Left lung (tissue), 10 donors: ENCODE results near the gene RGS8. TPM values are rescaled to one million over a fixed set of nuclear protein-coding genes. Genes with fewer than 3 reads are reported as not detected.

Experiments
- ATAC-seq: fragments of 200-7000 bp; cut with Tn5 transposase; one replicate; pipeline ENCODE4 v1.9.1; 2020; ENCODE audit warnings: moderate library complexity
- DNase-seq, 4 donors: peaks; one replicate each; pipeline ENCODE4 v3.0.0-alpha.2; 2013 to 2020
- H3K27ac ChIP-seq, 2 donors: fragments of 200-600 bp; sonication (generic) in 1 of 2; one replicate each; pipeline versions ENCODE4 v1.5.0 to v1.8.0; 2020 to 2021
- H3K27me3 ChIP-seq, 2 donors: fragments of 200-600 bp; sonication (generic) in 1 of 2; one replicate each; pipeline versions ENCODE4 v1.5.0 to v1.8.0; 2020 to 2021
- H3K36me3 ChIP-seq, 2 donors: fragments of 200-600 bp; sonication (generic) in 1 of 2; one replicate each; pipeline versions ENCODE4 v1.5.0 to v1.8.0; 2020 to 2021
- H3K4me1 ChIP-seq, 2 donors: fragments of 200-600 bp; one replicate each; pipeline ENCODE4 v1.8.0; 2021
- H3K4me3 ChIP-seq, 2 donors: fragments of 200-600 bp; sonication (generic) in 1 of 2; one replicate each; pipeline versions ENCODE4 v1.5.0 to v1.8.0; 2020 to 2021; ENCODE audit warnings: mild to moderate bottlenecking in 1 of 2
- H3K9me3 ChIP-seq, 2 donors: fragments of 200-600 bp; sonication (generic) in 1 of 2; one replicate each; pipeline versions ENCODE4 v1.5.0 to v1.8.0; 2020 to 2021
- CTCF ChIP-seq, 2 donors: fragments of 200-600 bp; sonication (generic) in 1 of 2; IDR thresholded peaks; one replicate each; pipeline versions ENCODE4 v1.5.0 to v1.8.0; 2021; ENCODE audit warnings: antibody characterized with exemption in 2 of 2
- intact Hi-C, 2 donors: fragments of 100-400 bp; cut with DNase I; formaldehyde crosslinking; loops; one replicate each; pipeline versions ENCODE4 v1.11.2 to v1.14.2; 2022
- polyA plus RNA-seq, 6 donors: library from polyadenylated mRNA; unstranded; fragments of 120-200 nt; gene quantifications; one replicate each; pipeline ENCODE4 v1.2.1, GENCODE V29; 2013; ENCODE audit not compliant: insufficient read length in 6 of 6
- total RNA-seq, 2 donors: library from RNA; stranded (reverse); fragmentation: NEBNext Ultra II Directional; extraction: Animal tissue kit (Norgen Biotek cat#: 25700); gene quantifications; one replicate each; pipeline ENCODE4 v1.2.1, GENCODE V29; 2021
- donor health status: DM: no; HTN: yes; CAD: no.
- donor health status: DM: no; HTN: no; CAD: no.

The RGS8 gene
- total and polyA plus RNA-seq, 8 donors = 0.05 TPM; not detected in 7

- Histone ChIP-seq H3K27ac (no peak overlapping the region), H3K27me3 (no peaks in the 10 kb centered on the region), H3K4me1 (no peaks in the 10 kb centered on the region), H3K9me3 (no peaks in the 10 kb centered on the region), H3K36me3 (no peaks in the 10 kb centered on the region), H3K4me3 (no peak overlapping the region)
- ATAC-seq (no peak), DNase-seq (no peak)
- no peak for TF ChIP-seq CTCF (IDR thresholded peaks at IDR 0.05)
- intact Hi-C loops = no loop called here
Measured at GRCh38 chr1:182713492-182713891, 29.1 kb upstream of the RGS8 start.

DNA sequence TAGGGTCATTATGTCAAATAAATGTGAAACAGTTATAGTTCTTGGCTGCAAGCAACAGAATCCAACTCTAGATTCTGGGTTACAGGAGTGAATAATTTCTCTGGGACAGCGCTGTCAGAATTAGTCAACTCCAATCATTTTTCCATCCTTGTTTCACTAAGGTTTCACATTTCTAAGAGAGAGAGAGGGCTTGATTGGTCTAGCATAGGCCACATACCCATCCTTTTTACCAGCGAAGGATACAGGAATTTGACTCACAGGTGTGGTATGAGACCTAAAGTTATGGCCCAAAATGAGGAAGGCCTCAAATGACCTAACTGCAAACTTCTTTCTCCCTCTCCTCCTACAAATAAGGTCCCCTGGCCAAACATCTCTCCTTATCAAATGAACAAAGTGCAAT, 25.5 kb upstream of the RGS8 start:
- Histone ChIP-seq H3K27me3 (no peaks in the 10 kb centered on the region), H3K9me3 (no peaks in the 10 kb centered on the region), H3K4me3 (no peak overlapping the region), H3K27ac (no peak overlapping the region), H3K36me3 (no peaks in the 10 kb centered on the region), H3K4me1 (no peaks in the 10 kb centered on the region)
- no peak for DNase-seq
- no peak for ATAC-seq
- no peak for TF ChIP-seq CTCF (IDR thresholded peaks at IDR 0.05)
- intact Hi-C loops = no loop called here

GRCh38 chr1:182709225-182709764, 24.9 kb upstream of the RGS8 start:
- Histone ChIP-seq H3K9me3 (no peaks in the 10 kb centered on the region), H3K27ac (no peak overlapping the region), H3K27me3 (no peaks in the 10 kb centered on the region), H3K4me1 (no peaks in the 10 kb centered on the region), H3K36me3 (no peaks in the 10 kb centered on the region), H3K4me3 (no peak overlapping the region)
- TF ChIP-seq CTCF (IDR thresholded peaks at IDR 0.05) = no peak
- intact Hi-C loops = no loop called here
- DNase-seq = no peak
- ATAC-seq = no peak

DNA sequence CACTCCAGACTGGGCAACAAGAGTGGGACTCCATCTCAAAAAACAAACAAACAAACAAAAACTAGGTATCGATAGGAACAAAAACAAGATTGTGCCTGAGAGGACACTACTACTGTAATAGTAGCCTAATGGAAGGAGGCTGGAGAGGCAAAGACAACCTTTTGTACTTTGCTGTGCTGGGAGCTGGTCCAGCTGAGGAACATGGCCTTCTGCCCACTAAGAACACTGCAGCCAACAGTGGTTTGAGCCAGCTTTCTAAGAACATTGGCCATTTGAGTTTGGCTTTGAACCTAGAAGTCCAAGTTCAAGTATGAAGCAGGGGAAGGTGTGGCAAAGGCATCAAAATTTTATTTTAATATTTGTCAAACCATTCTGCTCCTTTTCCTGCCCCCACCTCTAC, 22.7 kb upstream of the RGS8 start:
- H3K9me3 ChIP-seq = no peaks in the 10 kb centered on the region
- no peaks in the 10 kb centered on the region for H3K27me3 ChIP-seq
- no peak overlapping the region for H3K4me3 ChIP-seq
- H3K36me3 ChIP-seq = no peaks in the 10 kb centered on the region
- no peaks in the 10 kb centered on the region for H3K4me1 ChIP-seq
- ATAC-seq (no peak), DNase-seq (no peak)
- intact Hi-C loops = no loop called here
- no peak for TF ChIP-seq CTCF (IDR thresholded peaks at IDR 0.05)
- H3K27ac ChIP-seq = no peak overlapping the region

- no peaks in the 10 kb centered on the region for H3K4me1 ChIP-seq
- H3K27ac ChIP-seq = no peak overlapping the region
- peaks cover 0 to 9% of the 10 kb centered on the region in 2 donors for H3K27me3 ChIP-seq
- ATAC-seq (no peak), DNase-seq (no peak)
- intact Hi-C loops = no loop called here
- H3K36me3 ChIP-seq = no peaks in the 10 kb centered on the region
- H3K9me3 ChIP-seq = no peaks in the 10 kb centered on the region
- no peak for TF ChIP-seq CTCF (IDR thresholded peaks at IDR 0.05)
- H3K4me3 ChIP-seq = no peak overlapping the region
Measured at GRCh38 chr1:182704677-182705076, 20.3 kb upstream of the RGS8 start.
